Measurements from ENCODE around the gene GRID1. TPM values are rescaled to one million over a fixed set of nuclear protein-coding genes. Genes with fewer than 3 reads are reported as not detected.

GRID1 gene
- total RNA-seq, 1 experiment from 2014 or later: not detected

DNA sequence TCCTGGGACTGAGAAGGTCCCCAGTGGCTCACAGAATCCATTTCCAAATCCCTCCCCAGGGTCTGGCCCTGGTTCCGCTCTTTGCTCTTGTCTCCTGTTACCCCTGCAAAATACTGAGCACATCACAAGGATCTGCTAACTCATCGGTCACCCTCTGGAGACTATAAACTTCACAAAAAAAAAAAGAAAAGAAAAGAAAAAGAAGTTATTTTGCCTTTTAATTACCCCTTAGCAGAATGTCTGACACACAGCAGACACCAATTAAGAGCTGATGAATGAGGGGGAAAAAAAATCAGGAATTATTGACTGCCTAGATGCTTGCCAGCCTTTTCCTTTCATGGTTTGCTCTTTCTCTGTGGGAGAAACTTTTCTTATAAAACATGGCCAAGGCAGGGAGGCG is 578.7 kb downstream of the GRID1 start:
- no peaks in the 10 kb centered on the region for H3K9me3 ChIP-seq (ENCODE audit: low read length)
- no peaks in the 10 kb centered on the region for H3K9me2 ChIP-seq (replicated peaks; ENCODE audit: low read length)
- H3K4me1 ChIP-seq (ENCODE audit: insufficient read depth, low read length): no peaks in the 10 kb centered on the region
- no peaks in the 10 kb centered on the region for H3K27me3 ChIP-seq (ENCODE audit: low read length)
- H4K20me1 ChIP-seq (ENCODE audit: low read length): no peaks in the 10 kb centered on the region
- no peak overlapping the region for H3K27ac ChIP-seq (ENCODE audit: low read length)
- ChIA-PET CTCF (no interaction called here), POLR2A (ENCODE audit: unreplicated experiment) (no interaction called here)
- no peak overlapping the region for H3K4me2 ChIP-seq (ENCODE audit: low read length)
- DNase-seq (no peak), ATAC-seq (no peak)
- no TSS peak for BruUV-seq (replicated peaks)
- H3K36me3 ChIP-seq (ENCODE audit: low read depth, low read length): no peaks in the 10 kb centered on the region
- H3K4me3 ChIP-seq (ENCODE audit: low read length): no peak overlapping the region
- no peak overlapping the region for H2AFZ ChIP-seq (ENCODE audit: low read length)
- H3F3A ChIP-seq (ENCODE audit: low read length, unreplicated experiment): no peaks in the 10 kb centered on the region
- H3K79me2 ChIP-seq (ENCODE audit: low read length): no peaks in the 10 kb centered on the region
- intact Hi-C loops (cut with micrococcal nuclease): no loop called here
- H3K9ac ChIP-seq (ENCODE audit: low read length): no peak overlapping the region
- TF ChIP-seq, protein P1, sequence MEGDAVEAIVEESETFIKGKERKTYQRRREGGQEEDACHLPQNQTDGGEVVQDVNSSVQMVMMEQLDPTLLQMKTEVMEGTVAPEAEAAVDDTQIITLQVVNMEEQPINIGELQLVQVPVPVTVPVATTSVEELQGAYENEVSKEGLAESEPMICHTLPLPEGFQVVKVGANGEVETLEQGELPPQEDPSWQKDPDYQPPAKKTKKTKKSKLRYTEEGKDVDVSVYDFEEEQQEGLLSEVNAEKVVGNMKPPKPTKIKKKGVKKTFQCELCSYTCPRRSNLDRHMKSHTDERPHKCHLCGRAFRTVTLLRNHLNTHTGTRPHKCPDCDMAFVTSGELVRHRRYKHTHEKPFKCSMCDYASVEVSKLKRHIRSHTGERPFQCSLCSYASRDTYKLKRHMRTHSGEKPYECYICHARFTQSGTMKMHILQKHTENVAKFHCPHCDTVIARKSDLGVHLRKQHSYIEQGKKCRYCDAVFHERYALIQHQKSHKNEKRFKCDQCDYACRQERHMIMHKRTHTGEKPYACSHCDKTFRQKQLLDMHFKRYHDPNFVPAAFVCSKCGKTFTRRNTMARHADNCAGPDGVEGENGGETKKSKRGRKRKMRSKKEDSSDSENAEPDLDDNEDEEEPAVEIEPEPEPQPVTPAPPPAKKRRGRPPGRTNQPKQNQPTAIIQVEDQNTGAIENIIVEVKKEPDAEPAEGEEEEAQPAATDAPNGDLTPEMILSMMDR (conservative IDR thresholded peaks at IDR 0.05; ENCODE audit: low read depth, low read length): no peak

DNA sequence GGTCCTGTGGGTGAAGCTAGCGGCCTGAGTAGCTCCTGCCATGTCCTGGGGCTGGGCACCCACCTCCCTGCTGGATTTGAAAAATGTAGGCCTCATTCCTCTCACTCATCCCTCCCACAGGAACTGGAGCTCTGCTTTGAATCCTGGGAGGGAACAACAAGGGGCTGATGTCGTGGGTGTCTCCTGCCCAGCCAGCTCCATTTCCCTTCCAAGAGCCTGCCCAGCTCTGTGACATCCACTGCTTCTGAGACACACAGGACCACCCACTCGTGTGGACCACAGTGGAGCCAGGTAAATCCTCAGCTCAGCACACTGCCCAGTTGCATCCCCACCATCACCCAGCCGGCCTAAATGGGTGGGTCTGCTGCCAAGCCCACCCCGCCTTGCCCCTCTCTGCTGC is 579.2 kb downstream of the GRID1 start:
- intact Hi-C loops (cut with micrococcal nuclease): no loop called here
- Histone ChIP-seq H3K4me3 (ENCODE audit: low read length) (no peak overlapping the region), H2AFZ (ENCODE audit: low read length) (no peak overlapping the region), H3F3A (ENCODE audit: low read length, unreplicated experiment) (no peaks in the 10 kb centered on the region), H3K79me2 (ENCODE audit: low read length) (no peaks in the 10 kb centered on the region), H3K27ac (ENCODE audit: low read length) (no peak overlapping the region), H3K4me1 (ENCODE audit: insufficient read depth, low read length) (no peaks in the 10 kb centered on the region), H3K9me3 (ENCODE audit: low read length) (no peaks in the 10 kb centered on the region), H3K36me3 (ENCODE audit: low read depth, low read length) (no peaks in the 10 kb centered on the region), H3K4me2 (ENCODE audit: low read length) (no peak overlapping the region), H3K27me3 (ENCODE audit: low read length) (no peaks in the 10 kb centered on the region), H3K9ac (ENCODE audit: low read length) (no peak overlapping the region), H4K20me1 (ENCODE audit: low read length) (no peaks in the 10 kb centered on the region), H3K9me2 (replicated peaks; ENCODE audit: low read length) (no peaks in the 10 kb centered on the region)
- DNase-seq (no peak), ATAC-seq (no peak)
- POLR2A ChIA-PET (ENCODE audit: unreplicated experiment): no interaction called here
- CTCF ChIA-PET: no interaction called here
- no TSS peak for BruUV-seq (replicated peaks)
- TF ChIP-seq EZH2 (IDR thresholded peaks at IDR 0.05; ENCODE audit: low read length, unreplicated experiment): no peak
- TF ChIP-seq EZH2phosphoT487 (IDR thresholded peaks at IDR 0.05; ENCODE audit: borderline replicate concordance, low read length): no peak
- TF ChIP-seq, protein P1 (conservative IDR thresholded peaks at IDR 0.05; ENCODE audit: low read depth, low read length): no peak

GRCh38 chr10:85786401-85786899 is 580.1 kb downstream of the GRID1 start:
- TF ChIP-seq EZH2phosphoT487 (IDR thresholded peaks at IDR 0.05; ENCODE audit: borderline replicate concordance, low read length): no peak
- no peak for TF ChIP-seq EZH2 (IDR thresholded peaks at IDR 0.05; ENCODE audit: low read length, unreplicated experiment)
- TF ChIP-seq, protein P1 (conservative IDR thresholded peaks at IDR 0.05; ENCODE audit: low read depth, low read length): no peak
- Histone ChIP-seq H3K27ac (ENCODE audit: low read length) (no peak overlapping the region), H3K4me3 (ENCODE audit: low read length) (no peak overlapping the region), H3K9ac (ENCODE audit: low read length) (no peak overlapping the region), H3K9me3 (ENCODE audit: low read length) (no peaks in the 10 kb centered on the region), H3K36me3 (ENCODE audit: low read depth, low read length) (no peaks in the 10 kb centered on the region), H3K27me3 (ENCODE audit: low read length) (no peaks in the 10 kb centered on the region), H3F3A (ENCODE audit: low read length, unreplicated experiment) (no peaks in the 10 kb centered on the region), H3K79me2 (ENCODE audit: low read length) (no peaks in the 10 kb centered on the region), H3K4me1 (ENCODE audit: insufficient read depth, low read length) (no peaks in the 10 kb centered on the region), H4K20me1 (ENCODE audit: low read length) (no peaks in the 10 kb centered on the region), H2AFZ (ENCODE audit: low read length) (no peak overlapping the region), H3K9me2 (replicated peaks; ENCODE audit: low read length) (no peaks in the 10 kb centered on the region), H3K4me2 (ENCODE audit: low read length) (no peak overlapping the region)
- intact Hi-C loops (cut with micrococcal nuclease): no loop called here
- CTCF ChIA-PET: no interaction called here
- ATAC-seq (no peak), DNase-seq (no peak)
- POLR2A ChIA-PET (ENCODE audit: unreplicated experiment): no interaction called here
- no TSS peak for BruUV-seq (replicated peaks)

Data from PC-3 (cell line).